Sigmoid colon (tissue), 7 donors: ENCODE measurements around the gene BMPR1A. TPM values are rescaled to one million over a fixed set of nuclear protein-coding genes. Genes with fewer than 3 reads are reported as not detected.

Experiments used
- DNase-seq: peaks from one replicate; pipeline ENCODE4 v3.0.0-alpha.2; 2019
- H3K27ac ChIP-seq, 4 donors: fragments of 200-600 bp; sonication (generic); one replicate each; pipeline ENCODE4 v1.5.1; 2016 to 2019; ENCODE audit warnings: mild to moderate bottlenecking in 1 of 4
- H3K27me3 ChIP-seq, 3 donors: fragments of 200-600 bp; sonication (generic); one replicate each; pipeline ENCODE4 v1.5.1; 2019; ENCODE audit warnings: mild to moderate bottlenecking in 1 of 3
- H3K36me3 ChIP-seq, 4 donors: fragments of 200-600 bp; sonication (generic); one replicate each; pipeline ENCODE4 v1.5.1; 2016 to 2019
- H3K4me1 ChIP-seq, 4 donors: fragments of 200-600 bp; sonication (generic); one replicate each; pipeline ENCODE4 v1.5.1; 2017 to 2019
- H3K4me3 ChIP-seq, 4 donors: fragments of 200-600 bp; sonication (generic); one replicate each; pipeline ENCODE4 v1.5.1; 2017 to 2019; ENCODE audit warnings: mild to moderate bottlenecking in 2 of 4, moderate library complexity in 1 of 4
- H3K9me3 ChIP-seq, 4 donors: fragments of 200-600 bp in 3 of 4; sonication (generic) in 3 of 4; one replicate each; pipeline versions ENCODE4 v1.5.1 to v1.6.1; 2013 to 2019
- EP300 ChIP-seq, 4 donors: sonication (generic); formaldehyde crosslinking; IDR thresholded peaks; one replicate each; pipeline ENCODE4 v1.6.1; 2017; ENCODE audit warnings: antibody characterized with exemption in 4 of 4
- POLR2A ChIP-seq, 2 donors: fragments of 450-650 bp; IDR thresholded peaks; one replicate each; pipeline ENCODE4 v1.6.1; 2016; ENCODE audit warnings: antibody characterized with exemption in 2 of 2, mild to moderate bottlenecking in 2 of 2, moderate library complexity in 2 of 2
- POLR2AphosphoS5 ChIP-seq, 4 donors: sonication (generic); formaldehyde crosslinking; IDR thresholded peaks; one replicate each; pipeline ENCODE4 v1.6.1; 2017; ENCODE audit warnings: antibody characterized with exemption in 4 of 4
- WGBS, 2 donors: extraction: QIAGEN DNeasy Blood & Tissue Kit; methylation state at CpG; one replicate each; pipeline ENCODE4 v1.1.7; 2013; 5-methylcytosine and 5-hydroxymethylcytosine counted together
- intact Hi-C: fragments of 100-400 bp; cut with DNase I; formaldehyde crosslinking; loops from one replicate; pipeline ENCODE4 v1.15.1; 2023
- polyA plus RNA-seq, 3 donors: library from polyadenylated mRNA; stranded (reverse); fragments of 200-250 nt; gene quantifications; one replicate each; pipeline ENCODE4 v1.2.3, GENCODE V29; 2013
- total RNA-seq, 4 donors: library from RNA; depleted of rRNA; stranded (reverse); fragments of >200 nt; gene quantifications; one replicate each; pipeline ENCODE4 v1.1.0, GENCODE V29; 2016
- TF ChIP-seq, protein P1 (sequence below), 4 experiments: fragments of 450-650 bp in 3 of 4; fragments of 200-600 bp in 1 of 4; IDR thresholded peaks; one replicate each; pipeline ENCODE4 v1.5.1; 2016 to 2019; ENCODE audit warnings: antibody characterized with exemption in 4 of 4, mild to moderate bottlenecking in 3 of 4, moderate library complexity in 2 of 4
- donor health status: healthy with polysubstance abuse.
- donor health status: Bipolar disorder and iron deficiency.
- donor health status: healthy.

Gene BMPR1A
- total and polyA plus RNA-seq, 7 donors = 5.5 to 145 (median 84.2) TPM

DNA sequence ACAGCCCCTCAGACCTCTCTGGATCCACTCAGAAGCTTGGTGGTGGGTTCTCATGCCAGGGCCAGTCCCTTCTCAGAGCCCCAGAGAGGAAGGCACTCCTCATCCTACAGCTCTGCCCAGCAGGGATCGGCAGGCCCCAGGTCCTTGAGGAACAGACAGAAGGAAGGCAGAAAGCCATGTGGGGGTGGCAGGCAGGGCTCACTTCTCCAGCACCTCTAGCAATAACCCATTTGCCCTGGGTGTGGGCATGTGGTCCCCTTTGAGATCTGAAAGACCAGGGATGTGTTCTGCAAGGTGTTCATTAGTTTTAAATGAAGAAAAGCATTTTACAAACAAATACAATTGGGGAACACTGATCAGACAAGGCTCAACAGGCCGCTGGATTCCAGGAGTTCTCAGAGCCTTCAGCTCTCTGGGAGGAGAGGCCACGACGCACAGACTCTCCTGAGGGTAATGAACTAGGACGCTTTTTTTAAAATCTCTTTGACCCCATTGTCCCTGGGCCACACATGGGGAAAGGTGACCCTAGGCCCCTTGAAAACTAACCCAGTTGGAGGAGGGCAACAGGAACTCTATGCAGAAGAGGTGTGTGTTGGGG is 47.5 kb upstream of the BMPR1A start:
- 87 to 88% methylated on average over 5 of the region's 5 CpGs for WGBS, 2 donors
- intact Hi-C loops = no loop called here
- Histone ChIP-seq H3K27ac (peak overlapping the region; percentile 37 to 99 (median 96)), H3K4me1 (peaks cover 0 to 32% (median 22%) of the 10 kb centered on the region in 4 donors), H3K9me3 (no peaks in the 10 kb centered on the region), H3K36me3 (peaks cover 0 to 13% (median 0%) of the 10 kb centered on the region in 4 donors), H3K4me3 (no peak overlapping the region), H3K27me3 (no peaks in the 10 kb centered on the region)
- TF ChIP-seq, protein P1, sequence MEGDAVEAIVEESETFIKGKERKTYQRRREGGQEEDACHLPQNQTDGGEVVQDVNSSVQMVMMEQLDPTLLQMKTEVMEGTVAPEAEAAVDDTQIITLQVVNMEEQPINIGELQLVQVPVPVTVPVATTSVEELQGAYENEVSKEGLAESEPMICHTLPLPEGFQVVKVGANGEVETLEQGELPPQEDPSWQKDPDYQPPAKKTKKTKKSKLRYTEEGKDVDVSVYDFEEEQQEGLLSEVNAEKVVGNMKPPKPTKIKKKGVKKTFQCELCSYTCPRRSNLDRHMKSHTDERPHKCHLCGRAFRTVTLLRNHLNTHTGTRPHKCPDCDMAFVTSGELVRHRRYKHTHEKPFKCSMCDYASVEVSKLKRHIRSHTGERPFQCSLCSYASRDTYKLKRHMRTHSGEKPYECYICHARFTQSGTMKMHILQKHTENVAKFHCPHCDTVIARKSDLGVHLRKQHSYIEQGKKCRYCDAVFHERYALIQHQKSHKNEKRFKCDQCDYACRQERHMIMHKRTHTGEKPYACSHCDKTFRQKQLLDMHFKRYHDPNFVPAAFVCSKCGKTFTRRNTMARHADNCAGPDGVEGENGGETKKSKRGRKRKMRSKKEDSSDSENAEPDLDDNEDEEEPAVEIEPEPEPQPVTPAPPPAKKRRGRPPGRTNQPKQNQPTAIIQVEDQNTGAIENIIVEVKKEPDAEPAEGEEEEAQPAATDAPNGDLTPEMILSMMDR (IDR thresholded peaks at IDR 0.05) = no peak
- TF ChIP-seq EP300 (IDR thresholded peaks at IDR 0.05) = no peak
- no peak for TF ChIP-seq POLR2AphosphoS5 (IDR thresholded peaks at IDR 0.05)
- TF ChIP-seq POLR2A (IDR thresholded peaks at IDR 0.05) = no peak
- peak; percentile 60 for DNase-seq

DNA sequence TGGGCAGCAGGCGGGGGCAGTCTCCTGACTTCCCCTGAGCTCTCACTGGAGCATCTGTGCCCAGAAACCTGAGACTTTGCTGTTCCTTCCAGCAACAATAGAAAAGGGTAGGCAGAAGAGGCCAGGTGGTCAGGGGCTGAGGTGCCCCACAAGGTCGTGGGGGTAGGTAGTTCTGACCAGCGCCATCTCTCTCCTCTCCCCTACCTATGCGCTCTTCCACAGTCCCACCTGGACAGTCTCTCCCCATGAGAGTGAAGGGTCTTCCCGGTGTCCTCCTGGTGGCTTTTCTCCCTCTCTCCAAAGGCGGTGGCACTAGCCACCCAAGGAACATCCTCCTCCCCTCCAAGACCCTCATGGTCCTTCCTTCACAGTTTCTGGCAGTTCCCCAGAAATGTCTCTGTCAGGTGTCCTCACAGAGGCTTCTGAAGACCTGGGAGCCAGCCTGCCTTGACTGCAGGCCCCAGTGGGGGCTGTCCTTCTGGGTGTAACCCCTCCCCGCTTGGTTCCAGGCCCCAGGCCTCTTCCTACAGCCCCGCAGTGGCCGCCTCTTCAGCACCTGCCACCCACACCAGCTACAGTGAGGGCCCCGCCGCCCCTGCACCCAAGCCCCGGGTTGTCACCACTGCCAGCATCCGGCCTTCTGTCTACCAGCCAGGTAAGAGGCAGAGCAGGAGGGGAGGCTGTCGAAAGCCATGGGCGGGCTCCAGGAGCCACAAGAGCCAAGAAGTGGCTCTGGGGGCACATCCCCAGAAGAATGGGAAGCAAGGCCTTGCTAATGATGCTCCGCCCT is 46.8 kb upstream of the BMPR1A start:
- peak; percentile 69 for DNase-seq
- intact Hi-C loops = no loop called here
- Histone ChIP-seq H3K27ac (peak overlapping the region; percentile 93 to 99 (median 96)), H3K36me3 (peaks cover 0 to 13% (median 0%) of the 10 kb centered on the region in 4 donors), H3K9me3 (no peaks in the 10 kb centered on the region), H3K27me3 (no peaks in the 10 kb centered on the region), H3K4me3 (no peak overlapping the region), H3K4me1 (peaks cover 0 to 32% (median 22%) of the 10 kb centered on the region in 4 donors)
- no peak for TF ChIP-seq POLR2A (IDR thresholded peaks at IDR 0.05)
- no peak for TF ChIP-seq EP300 (IDR thresholded peaks at IDR 0.05)
- no peak for TF ChIP-seq POLR2AphosphoS5 (IDR thresholded peaks at IDR 0.05)
- TF ChIP-seq, protein P1 (IDR thresholded peaks at IDR 0.05) = no peak
- WGBS, 2 donors = 95% methylated on average over 16 of the region's 16 CpGs

DNA sequence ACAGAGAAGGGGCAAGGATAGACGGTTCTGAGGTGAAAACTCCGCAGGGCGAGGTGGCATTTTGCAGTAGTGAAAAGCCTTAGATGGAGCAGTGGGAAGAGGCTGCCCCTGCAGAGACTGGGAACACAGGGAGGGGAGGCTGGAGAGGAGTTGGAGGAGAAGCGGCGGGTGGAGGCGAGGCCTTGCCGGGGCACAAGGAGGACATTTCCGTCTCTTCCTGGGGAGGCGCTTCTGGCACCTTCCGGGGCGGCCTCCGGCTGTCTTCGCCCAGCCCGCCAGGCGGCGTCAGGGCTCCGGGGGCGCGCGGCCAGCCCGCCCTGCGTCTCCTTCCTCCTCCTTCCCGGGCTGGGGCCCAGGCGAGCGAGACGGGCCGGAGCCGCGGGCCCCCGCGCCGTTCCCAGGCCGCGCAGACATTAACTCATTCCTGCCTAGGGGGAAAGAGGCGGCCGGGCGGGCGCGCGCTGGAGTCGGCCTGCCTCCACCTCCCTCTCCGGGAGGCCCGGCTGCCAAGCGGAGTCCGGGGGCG is 45.4 kb upstream of the BMPR1A start:
- no peaks in the 10 kb centered on the region for H3K9me3 ChIP-seq
- no peaks in the 10 kb centered on the region for H3K27me3 ChIP-seq
- H3K27ac ChIP-seq = peak overlapping the region; percentile 93 to 99 (median 96)
- intact Hi-C loops = loop anchor here (1.0 kb wide), 2 partner anchors 46 to 188 kb away; no protein-coding TSS in a partner anchor
- WGBS, 2 donors = 5 to 6% methylated on average over 46 of the region's 46 CpGs
- H3K4me1 ChIP-seq = peaks cover 0 to 32% (median 22%) of the 10 kb centered on the region in 4 donors
- peak overlapping the region; percentile 45 to 82 (median 66) for H3K4me3 ChIP-seq
- TF ChIP-seq EP300 (IDR thresholded peaks at IDR 0.05) (no peak), POLR2A (IDR thresholded peaks at IDR 0.05) (peak; percentile 44 to 77), POLR2AphosphoS5 (IDR thresholded peaks at IDR 0.05) (peak; percentile 84 to 94 (median 88))
- TF ChIP-seq, protein P1 (IDR thresholded peaks at IDR 0.05) = peak; percentile 76 to 88 (median 80)
- DNase-seq = peak; percentile 97
- peaks cover 0 to 12% (median 0%) of the 10 kb centered on the region in 4 donors for H3K36me3 ChIP-seq

DNA sequence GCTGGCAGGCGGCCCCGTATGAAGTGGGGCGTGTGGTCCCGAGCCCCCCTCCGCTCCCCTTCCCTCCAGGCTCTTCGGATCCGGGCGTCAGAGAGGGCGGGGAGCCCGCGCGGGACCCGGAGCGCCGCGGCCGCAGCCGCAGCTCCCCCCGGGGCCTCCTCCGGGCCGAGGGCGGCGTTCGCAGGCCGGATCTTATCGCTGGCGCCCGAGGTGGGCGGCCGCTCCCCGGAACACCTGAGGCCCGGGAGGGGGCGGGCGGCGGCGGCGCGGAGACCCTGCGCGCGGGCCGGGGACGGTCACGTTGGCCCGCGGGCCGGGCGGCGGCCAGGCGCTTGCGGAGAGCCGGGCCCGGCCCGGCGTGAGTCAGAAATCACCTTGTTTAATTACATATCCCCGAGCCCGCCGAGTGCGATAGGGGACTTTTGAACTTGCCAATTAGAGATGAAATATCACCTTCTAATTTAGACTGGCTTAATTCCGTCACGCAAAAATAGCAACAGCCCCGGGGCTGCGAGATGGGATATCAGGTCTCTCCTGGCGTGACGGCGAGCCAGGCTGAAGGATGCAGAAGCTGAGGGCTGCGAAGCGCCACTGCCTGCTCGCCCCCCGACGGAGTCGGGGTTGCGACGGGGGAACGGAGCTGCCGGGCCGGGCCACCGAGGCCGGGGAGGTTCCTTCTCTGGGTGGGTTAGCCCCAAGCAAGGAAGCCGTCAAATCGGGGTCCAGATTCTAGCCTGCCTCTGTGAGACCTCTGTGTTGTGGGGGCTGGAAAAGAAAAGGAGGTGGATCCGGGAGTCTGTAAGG is 44.7 kb upstream of the BMPR1A start:
- H3K4me3 ChIP-seq = peak overlapping the region; percentile 45 to 82 (median 66)
- H3K27ac ChIP-seq = peak overlapping the region; percentile 93 to 99 (median 96)
- H3K36me3 ChIP-seq = peaks cover 0 to 6% (median 0%) of the 10 kb centered on the region in 4 donors
- no peaks in the 10 kb centered on the region for H3K27me3 ChIP-seq
- no peak for TF ChIP-seq POLR2A (IDR thresholded peaks at IDR 0.05)
- peak in 3 of 4 donors; percentile 20 to 48 (median 33) for TF ChIP-seq POLR2AphosphoS5 (IDR thresholded peaks at IDR 0.05)
- H3K9me3 ChIP-seq = no peaks in the 10 kb centered on the region
- H3K4me1 ChIP-seq = peaks cover 0 to 32% (median 22%) of the 10 kb centered on the region in 4 donors
- peak; percentile 80 for DNase-seq
- 1% methylated on average over 82 of the region's 82 CpGs for WGBS, 2 donors
- intact Hi-C loops = loop anchor here (1.0 kb wide), 2 partner anchors 46 to 188 kb away; no protein-coding TSS in a partner anchor
